Erythroblast (primary cell): ENCODE results near the gene RAB44.

Source experiments
- DNase-seq, 2 experiments: peaks; one replicate each; lab custom pipeline; 2025; lab: John Stamatoyannopoulos, UW
- GATA1 ChIP-seq: IDR thresholded peaks from 2 replicates; pipeline ENCODE4 v1.6.1; 2011; ENCODE audit warnings: low read depth, mild to moderate bottlenecking, control low read depth, low read length, moderate library complexity
- POLR2A ChIP-seq: IDR thresholded peaks from 2 replicates; pipeline ENCODE4 v1.6.1; 2011; ENCODE audit warnings: mild to moderate bottlenecking, low read length

Gene RAB44

DNA sequence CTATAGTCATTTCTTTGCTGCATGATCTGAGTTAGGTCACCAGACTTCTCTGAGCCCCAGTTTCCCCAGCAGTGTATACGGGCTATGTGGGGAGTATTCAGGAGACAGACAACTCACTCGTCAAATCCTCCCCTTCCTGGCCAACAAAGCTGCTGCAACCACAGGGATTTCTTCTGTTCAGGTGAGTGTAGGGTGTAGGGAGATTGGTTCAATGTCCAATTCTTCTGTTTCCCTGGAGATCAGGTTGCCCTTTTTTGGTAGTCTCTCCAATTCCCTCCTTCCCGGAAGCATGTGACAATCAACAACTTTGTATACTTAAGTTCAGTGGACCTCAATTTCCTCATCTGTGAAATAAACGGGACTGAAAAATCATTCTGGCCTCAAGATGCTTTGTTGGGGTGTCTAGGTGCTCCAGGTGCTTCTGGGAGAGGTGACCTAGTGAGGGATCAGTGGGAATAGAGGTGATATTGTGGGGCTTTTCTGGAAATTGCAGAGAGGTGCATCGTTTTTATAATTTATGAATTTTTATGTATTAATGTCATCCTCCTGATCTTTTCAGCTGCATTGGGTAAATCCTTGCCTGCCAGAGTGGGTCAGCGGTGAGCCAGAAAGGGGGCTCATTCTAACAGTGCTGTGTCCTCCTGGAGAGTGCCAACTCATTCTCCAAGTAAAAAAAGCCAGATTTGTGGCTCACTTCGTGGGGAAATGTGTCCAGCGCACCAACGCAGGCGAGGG is 19.7 kb upstream of the RAB44 start:
- DNase-seq: peak in 1 of 2 experiments; percentile 31
- TF ChIP-seq POLR2A: no peak
- no peak for TF ChIP-seq GATA1

DNA sequence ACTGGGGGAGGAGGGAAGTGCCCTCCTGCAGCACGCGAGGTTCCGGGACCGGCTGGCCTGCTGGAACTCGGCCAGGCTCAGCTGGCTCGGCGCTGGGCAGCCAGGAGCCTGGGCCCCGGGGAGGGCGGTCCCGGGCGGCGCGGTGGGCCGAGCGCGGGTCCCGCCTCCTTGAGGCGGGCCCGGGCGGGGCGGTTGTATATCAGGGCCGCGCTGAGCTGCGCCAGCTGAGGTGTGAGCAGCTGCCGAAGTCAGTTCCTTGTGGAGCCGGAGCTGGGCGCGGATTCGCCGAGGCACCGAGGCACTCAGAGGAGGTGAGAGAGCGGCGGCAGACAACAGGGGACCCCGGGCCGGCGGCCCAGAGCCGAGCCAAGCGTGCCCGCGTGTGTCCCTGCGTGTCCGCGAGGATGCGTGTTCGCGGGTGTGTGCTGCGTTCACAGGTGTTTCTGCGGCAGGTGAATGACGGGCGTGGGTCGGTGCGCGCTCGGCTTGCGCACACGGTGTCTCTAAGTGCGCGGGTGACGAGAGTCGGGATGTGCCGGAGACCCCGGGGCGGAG is 19.1 kb upstream of the RAB44 start, which contains the start of gene CDKN1A:
Gene CDKN1A, plus strand, starts transcription at position 227 of the 555 bp plus-strand sequence. CDS start 5,388 bp downstream, outside the sequence.
- TF ChIP-seq POLR2A (peak; percentile 78), GATA1 (no peak)
- peak; percentile 74 to 89 for DNase-seq

DNA sequence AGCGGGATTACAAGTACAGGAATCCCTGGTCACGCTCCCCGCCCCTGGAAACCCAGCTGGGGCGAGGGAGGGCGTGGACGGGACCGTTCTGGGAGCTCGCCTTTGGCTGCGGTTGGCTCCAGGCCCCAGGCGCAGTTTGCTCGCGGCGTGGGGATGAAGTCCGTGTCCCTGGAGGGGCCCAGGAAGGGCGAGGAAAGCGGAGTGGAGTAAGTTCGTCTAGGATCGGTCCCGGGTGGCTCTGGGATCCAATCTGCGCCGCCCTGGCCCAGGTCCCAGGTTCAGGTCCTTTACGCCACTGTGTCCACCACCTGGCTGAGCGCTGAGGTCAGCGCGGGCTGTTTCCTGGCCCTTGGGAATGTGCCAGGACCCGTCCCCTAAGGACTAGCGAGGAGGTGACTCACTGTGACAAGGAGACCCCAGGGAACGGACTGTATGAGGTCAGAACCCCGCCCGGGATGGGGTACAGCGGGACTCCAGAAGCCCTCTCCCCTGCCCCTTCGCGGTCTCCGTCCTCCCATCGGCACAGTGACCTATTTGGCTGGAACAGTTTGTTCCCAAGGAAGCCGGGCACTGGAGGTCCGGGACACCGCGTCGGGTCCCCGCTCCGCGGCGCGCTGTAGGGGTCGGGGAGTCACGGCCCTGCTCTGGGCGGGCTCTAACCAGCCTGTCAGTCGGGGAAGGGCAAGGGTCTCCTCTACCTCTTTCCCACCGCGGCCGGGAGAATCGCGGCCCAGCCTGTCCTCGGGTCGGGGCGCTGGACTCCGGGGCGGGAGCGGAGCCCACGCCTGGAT is 18.4 kb upstream of the RAB44 start:
- DNase-seq: peak; percentile 36 to 67

DNA sequence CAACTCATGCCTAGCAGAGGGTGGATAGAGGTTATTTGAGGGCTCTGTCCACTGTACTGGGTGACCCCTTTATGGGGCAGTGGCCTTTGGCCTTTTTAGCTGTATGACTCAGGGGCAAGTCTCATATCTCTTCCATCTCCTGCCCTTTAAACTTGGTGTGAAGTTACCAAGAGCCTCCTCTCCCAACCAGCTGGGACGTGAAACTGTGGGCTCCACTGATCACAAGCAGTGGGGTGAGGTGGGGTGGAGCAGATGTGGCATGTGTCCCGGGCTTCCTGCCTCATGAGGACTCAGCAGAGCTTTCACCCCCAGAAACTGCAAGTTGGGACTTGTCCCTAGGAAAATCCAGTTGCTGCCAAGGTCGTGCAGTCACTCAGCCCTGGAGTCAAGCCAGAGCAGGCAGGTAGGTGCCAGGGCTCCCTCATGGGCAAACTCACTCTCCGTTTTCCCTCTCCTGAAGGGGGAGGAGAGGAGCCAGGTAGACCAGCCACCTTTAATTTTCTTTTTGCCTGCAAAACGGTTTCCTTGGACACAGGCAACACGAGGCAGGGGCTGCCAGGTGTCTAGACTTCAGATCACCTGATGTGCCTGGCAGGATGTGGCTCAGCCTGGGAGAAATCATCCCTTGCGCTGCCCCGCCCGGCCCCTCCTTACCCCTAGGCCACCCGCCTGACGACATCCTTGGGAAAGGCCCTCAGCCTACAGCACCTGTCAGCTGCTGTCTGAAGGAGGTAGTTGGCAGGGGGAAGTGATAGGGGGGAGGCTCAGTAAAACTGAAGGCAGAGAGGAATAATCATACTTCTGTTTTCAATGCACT is 15.1 kb upstream of the RAB44 start:
- TF ChIP-seq GATA1 (no peak), POLR2A (no peak)
- DNase-seq: peak in 1 of 2 experiments; percentile 38

More for the DNA sequence above, 18.4 kb upstream of the RAB44 start:
- TF ChIP-seq POLR2A: no peak
- TF ChIP-seq GATA1: no peak

DNA sequence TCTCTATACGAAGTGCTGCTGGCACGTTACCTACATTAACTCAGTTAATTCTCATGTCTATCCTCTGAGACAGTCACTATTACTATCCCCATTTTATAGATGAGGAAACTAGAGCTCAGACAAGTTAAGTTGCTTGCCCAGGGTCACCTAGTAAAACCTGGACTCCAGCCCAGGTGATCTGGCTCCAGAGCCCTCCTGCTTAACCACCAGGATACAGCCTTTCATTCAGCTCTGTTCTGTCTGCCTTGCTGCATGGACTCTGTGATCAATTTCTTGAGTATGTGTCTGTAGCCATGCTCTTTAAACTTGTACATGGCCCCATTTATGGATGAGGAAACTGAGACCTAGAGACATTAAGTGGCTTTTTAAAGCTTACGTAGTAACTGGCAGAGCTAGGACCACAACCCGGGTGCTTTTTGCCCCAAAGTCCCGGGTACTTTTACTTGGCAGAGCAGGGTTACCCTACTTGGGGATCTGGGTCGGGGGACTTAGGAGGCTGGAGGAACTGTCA is 14.4 kb upstream of the RAB44 start:
- no peak for DNase-seq

DNA sequence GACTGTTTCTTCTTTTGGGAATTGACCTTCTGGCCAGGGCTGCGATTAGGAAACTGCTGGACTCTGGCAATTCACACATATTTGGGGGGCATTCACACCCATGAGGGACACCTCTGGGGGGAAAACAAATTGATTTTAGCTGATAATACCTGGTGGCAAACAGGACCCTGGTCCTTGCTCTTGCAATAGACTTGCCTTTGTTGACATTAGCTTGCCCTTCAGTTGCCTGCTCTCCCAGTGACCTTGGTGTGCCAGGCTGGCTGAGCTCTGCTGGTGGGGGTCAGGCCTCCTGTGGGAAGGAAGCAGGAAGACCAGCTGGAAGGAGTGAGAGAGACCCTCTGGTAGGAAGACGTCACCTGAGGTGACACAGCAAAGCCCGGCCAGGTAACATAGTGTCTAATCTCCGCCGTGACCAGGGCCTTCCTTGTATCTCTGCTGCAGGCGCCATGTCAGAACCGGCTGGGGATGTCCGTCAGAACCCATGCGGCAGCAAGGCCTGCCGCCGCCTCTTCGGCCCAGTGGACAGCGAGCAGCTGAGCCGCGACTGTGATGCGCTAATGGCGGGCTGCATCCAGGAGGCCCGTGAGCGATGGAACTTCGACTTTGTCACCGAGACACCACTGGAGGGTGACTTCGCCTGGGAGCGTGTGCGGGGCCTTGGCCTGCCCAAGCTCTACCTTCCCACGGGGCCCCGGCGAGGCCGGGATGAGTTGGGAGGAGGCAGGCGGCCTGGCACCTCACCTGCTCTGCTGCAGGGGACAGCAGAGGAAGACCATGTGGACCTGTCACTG is 13.8 kb upstream of the RAB44 start:
- TF ChIP-seq POLR2A (no peak), GATA1 (no peak)

More for the DNA sequence above, 14.4 kb upstream of the RAB44 start:
- TF ChIP-seq GATA1: no peak
- TF ChIP-seq POLR2A: no peak

DNA sequence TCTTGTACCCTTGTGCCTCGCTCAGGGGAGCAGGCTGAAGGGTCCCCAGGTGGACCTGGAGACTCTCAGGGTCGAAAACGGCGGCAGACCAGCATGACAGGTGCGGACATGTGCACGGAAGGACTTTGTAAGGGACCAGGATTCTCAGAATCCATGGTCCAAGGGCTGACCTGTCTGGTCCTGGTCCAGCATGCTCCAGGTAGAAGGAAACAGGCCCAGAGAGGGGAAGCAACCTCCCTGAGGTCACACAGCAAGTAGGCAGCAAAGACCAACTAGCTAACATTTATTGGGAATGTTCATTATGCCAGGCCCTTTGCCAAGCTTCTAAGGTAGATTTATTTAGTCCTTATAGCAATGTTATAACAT is 13.2 kb upstream of the RAB44 start:
- TF ChIP-seq POLR2A: no peak
- DNase-seq: no peak

More for the DNA sequence above, 13.8 kb upstream of the RAB44 start:
- no peak for DNase-seq

DNA sequence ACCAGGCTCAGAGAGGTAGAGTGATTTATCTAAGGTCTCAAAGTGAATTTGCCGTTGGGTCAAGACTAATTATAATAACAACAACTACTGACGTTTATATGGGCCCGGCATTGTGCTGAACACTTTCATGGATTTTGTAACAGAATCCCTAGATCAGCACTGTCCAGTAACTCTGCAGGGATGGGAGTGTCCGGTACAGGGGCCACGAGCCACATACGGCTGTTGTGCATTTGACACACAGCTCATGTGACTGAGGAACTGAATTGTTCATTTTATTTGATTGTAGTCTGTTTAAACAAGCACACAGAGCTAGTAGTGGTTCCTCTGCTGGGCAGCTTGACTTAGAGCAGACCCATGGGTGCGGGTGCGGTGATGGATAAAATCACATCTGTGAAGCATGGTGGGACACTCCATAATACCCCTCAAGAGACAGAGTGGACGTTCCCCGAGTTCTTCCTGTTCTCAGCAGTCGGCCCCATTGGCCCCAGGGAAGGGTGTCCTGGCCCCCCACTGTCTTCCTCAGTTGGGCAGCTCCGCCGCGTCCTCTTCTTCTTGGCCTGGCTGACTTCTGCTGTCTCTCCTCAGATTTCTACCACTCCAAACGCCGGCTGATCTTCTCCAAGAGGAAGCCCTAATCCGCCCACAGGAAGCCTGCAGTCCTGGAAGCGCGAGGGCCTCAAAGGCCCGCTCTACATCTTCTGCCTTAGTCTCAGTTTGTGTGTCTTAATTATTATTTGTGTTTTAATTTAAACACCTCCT is 12.3 kb upstream of the RAB44 start:
- TF ChIP-seq POLR2A (no peak), GATA1 (no peak)
- no peak for DNase-seq

DNA sequence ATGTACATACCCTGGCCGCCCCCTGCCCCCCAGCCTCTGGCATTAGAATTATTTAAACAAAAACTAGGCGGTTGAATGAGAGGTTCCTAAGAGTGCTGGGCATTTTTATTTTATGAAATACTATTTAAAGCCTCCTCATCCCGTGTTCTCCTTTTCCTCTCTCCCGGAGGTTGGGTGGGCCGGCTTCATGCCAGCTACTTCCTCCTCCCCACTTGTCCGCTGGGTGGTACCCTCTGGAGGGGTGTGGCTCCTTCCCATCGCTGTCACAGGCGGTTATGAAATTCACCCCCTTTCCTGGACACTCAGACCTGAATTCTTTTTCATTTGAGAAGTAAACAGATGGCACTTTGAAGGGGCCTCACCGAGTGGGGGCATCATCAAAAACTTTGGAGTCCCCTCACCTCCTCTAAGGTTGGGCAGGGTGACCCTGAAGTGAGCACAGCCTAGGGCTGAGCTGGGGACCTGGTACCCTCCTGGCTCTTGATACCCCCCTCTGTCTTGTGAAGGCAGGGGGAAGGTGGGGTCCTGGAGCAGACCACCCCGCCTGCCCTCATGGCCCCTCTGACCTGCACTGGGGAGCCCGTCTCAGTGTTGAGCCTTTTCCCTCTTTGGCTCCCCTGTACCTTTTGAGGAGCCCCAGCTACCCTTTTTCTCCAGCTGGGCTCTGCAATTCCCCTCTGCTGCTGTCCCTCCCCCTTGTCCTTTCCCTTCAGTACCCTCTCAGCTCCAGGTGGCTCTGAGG is 11.5 kb upstream of the RAB44 start:
- TF ChIP-seq GATA1 (no peak), POLR2A (no peak)
- peak in 1 of 2 experiments; percentile 33 for DNase-seq

DNA sequence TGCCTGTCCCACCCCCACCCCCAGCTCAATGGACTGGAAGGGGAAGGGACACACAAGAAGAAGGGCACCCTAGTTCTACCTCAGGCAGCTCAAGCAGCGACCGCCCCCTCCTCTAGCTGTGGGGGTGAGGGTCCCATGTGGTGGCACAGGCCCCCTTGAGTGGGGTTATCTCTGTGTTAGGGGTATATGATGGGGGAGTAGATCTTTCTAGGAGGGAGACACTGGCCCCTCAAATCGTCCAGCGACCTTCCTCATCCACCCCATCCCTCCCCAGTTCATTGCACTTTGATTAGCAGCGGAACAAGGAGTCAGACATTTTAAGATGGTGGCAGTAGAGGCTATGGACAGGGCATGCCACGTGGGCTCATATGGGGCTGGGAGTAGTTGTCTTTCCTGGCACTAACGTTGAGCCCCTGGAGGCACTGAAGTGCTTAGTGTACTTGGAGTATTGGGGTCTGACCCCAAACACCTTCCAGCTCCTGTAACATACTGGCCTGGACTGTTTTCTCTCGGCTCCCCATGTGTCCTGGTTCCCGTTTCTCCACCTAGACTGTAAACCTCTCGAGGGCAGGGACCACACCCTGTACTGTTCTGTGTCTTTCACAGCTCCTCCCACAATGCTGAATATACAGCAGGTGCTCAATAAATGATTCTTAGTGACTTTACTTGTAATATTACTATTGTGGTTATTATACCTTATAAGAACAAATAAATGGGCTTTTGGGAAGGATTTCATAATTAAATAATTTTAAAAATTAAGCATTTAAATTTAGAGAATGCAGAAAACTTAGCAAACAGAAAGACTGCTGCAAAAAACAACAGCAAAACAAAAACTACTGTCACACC is 10.7 kb upstream of the RAB44 start:
- TF ChIP-seq POLR2A: no peak
- no peak for TF ChIP-seq GATA1
- DNase-seq: no peak
